Testis (tissue), 3 donors: ENCODE results near the gene HSF2BP. TPM values are rescaled to one million over a fixed set of nuclear protein-coding genes. Genes with fewer than 3 reads are reported as not detected.
"Not testable (repeated sequence)": the region's sequence is repeated elsewhere in the genome, so short reads cannot be mapped to it uniquely, and the experiment has no call there.

Experiments
- DNase-seq: peaks from one replicate; pipeline ENCODE4 v3.0.0-alpha.2; 2019
- H3K27ac ChIP-seq, 2 donors: fragments of 200-600 bp; sonication (generic); one replicate each; pipeline ENCODE4 v1.5.1; 2019
- H3K27me3 ChIP-seq: fragments of 200-600 bp; sonication (generic); one replicate; pipeline ENCODE4 v1.5.1; 2019
- H3K36me3 ChIP-seq: fragments of 200-600 bp; sonication (generic); one replicate; pipeline ENCODE4 v1.5.1; 2017; ENCODE audit warnings: low read depth; ENCODE audit errors: missing control alignments
- H3K4me1 ChIP-seq: fragments of 200-600 bp; sonication (generic); one replicate; pipeline ENCODE4 v1.5.1; 2019
- H3K4me3 ChIP-seq, 2 donors: fragments of 200-600 bp; sonication (generic); one replicate each; pipeline ENCODE4 v1.5.1; 2017 to 2019
- H3K9me3 ChIP-seq: fragments of 200-600 bp; sonication (generic); one replicate; pipeline ENCODE4 v1.5.1; 2017
- CTCF ChIP-seq, 3 experiments: fragments of 450-650 bp in 2 of 3; fragments of 200-600 bp in 1 of 3; sonication (generic) in 1 of 3; IDR thresholded peaks; one replicate each; pipeline ENCODE4 v1.5.1; 2016 to 2019; ENCODE audit warnings: antibody characterized with exemption in 3 of 3, mild to moderate bottlenecking in 2 of 3, moderate library complexity in 1 of 3
- POLR2A ChIP-seq: fragments of 450-650 bp; IDR thresholded peaks from one replicate; pipeline ENCODE4 v1.6.1; 2017; ENCODE audit warnings: antibody characterized with exemption, mild to moderate bottlenecking, moderate library complexity
- WGBS, 2 donors: methylation state at CpG; one replicate each; pipeline ENCODE4 v1.1.5; 2018; 5-methylcytosine and 5-hydroxymethylcytosine counted together
- intact Hi-C: fragments of 100-400 bp; cut with DNase I; formaldehyde crosslinking; loops from one replicate; pipeline ENCODE4 v1.15.1; 2023; ENCODE audit warnings: low total_unique reads
- polyA plus RNA-seq: library from polyadenylated mRNA; stranded (reverse); fragments of 350-450 nt; fragmentation: Illumina TruSeq; extraction: RNeasy Lipid Tissue Mini Kit (QIAGEN cat#74804); gene quantifications from one replicate; pipeline ENCODE4 v1.2.3, GENCODE V29; 2014; ENCODE audit warnings: low read depth, low replicate concordance; ENCODE audit not compliant: insufficient read depth
- total RNA-seq, 2 donors: library from RNA; depleted of rRNA; stranded (reverse); fragments of >200 nt; gene quantifications; one replicate each; pipeline ENCODE4 v1.2.3, GENCODE V29; 2016

HSF2BP gene
- total and polyA plus RNA-seq, 3 donors from 2014 or later, result 28.3 to 46.5 (median 36.3) TPM

- DNase-seq, result no peak
- Histone ChIP-seq H3K27ac (no peak overlapping the region), H3K9me3 (no peaks in the 10 kb centered on the region), H3K4me3 (no peak overlapping the region), H3K27me3 (no peaks in the 10 kb centered on the region), H3K36me3 (no peaks in the 10 kb centered on the region), H3K4me1 (no peaks in the 10 kb centered on the region)
- WGBS, 2 donors, result 90 to 97% methylated on average over 4 of the region's 4 CpGs
- intact Hi-C loops, result no loop called here
- TF ChIP-seq CTCF (IDR thresholded peaks at IDR 0.05) (no peak), POLR2A (no peak)
These were observed 40.3 kb downstream of the HSF2BP start for GRCh38 chr21:43618940-43619339.

GRCh38 chr21:43616861-43617260 is 42.4 kb downstream of the HSF2BP start:
- H3K36me3 ChIP-seq, DNase-seq, H3K27me3 ChIP-seq, H3K27ac ChIP-seq, H3K4me1 ChIP-seq, intact Hi-C loops, H3K4me3 ChIP-seq, H3K9me3 ChIP-seq: not testable (repeated sequence)
- WGBS, 2 donors, result 74 to 84% methylated on average over 3 of the region's 3 CpGs

GRCh38 chr21:43614839-43615238 is 44.4 kb downstream of the HSF2BP start:
- no peak overlapping the region for H3K27ac ChIP-seq
- no peak for TF ChIP-seq CTCF (IDR thresholded peaks at IDR 0.05)
- no peak for TF ChIP-seq POLR2A
- H3K4me1 ChIP-seq, result no peaks in the 10 kb centered on the region
- intact Hi-C loops, result no loop called here
- H3K4me3 ChIP-seq, result no peak overlapping the region
- DNase-seq, result no peak
- no peaks in the 10 kb centered on the region for H3K27me3 ChIP-seq
- no peaks in the 10 kb centered on the region for H3K36me3 ChIP-seq
- 89 to 91% methylated on average over 5 of the region's 5 CpGs for WGBS, 2 donors
- H3K9me3 ChIP-seq, result no peaks in the 10 kb centered on the region

- intact Hi-C loops, result no loop called here
- Histone ChIP-seq H3K9me3 (no peaks in the 10 kb centered on the region), H3K27me3 (no peaks in the 10 kb centered on the region), H3K27ac (no peak overlapping the region), H3K4me1 (no peaks in the 10 kb centered on the region), H3K36me3 (no peaks in the 10 kb centered on the region), H3K4me3 (no peak overlapping the region)
- WGBS, 2 donors, result 93% methylated on average over 8 of the region's 8 CpGs
- DNase-seq, result no peak
- TF ChIP-seq POLR2A, result no peak
- TF ChIP-seq CTCF (IDR thresholded peaks at IDR 0.05), result no peak
These were observed 45.3 kb downstream of the HSF2BP start for GRCh38 chr21:43613755-43614638.

GRCh38 chr21:43611598-43612369 is 47.5 kb downstream of the HSF2BP start:
- peak; percentile 34 to 70 (median 62) for TF ChIP-seq CTCF (IDR thresholded peaks at IDR 0.05)
- no peak for TF ChIP-seq POLR2A
- DNase-seq, result peak; percentile 80
- H3K4me3 ChIP-seq, result no peak overlapping the region
- H3K36me3 ChIP-seq, result no peaks in the 10 kb centered on the region
- 54 to 58% methylated on average over 8 of the region's 8 CpGs for WGBS, 2 donors
- H3K27me3 ChIP-seq, result no peaks in the 10 kb centered on the region
- intact Hi-C loops, result no loop called here
- no peaks in the 10 kb centered on the region for H3K9me3 ChIP-seq
- H3K4me1 ChIP-seq, result no peaks in the 10 kb centered on the region
- no peak overlapping the region for H3K27ac ChIP-seq
